Measurements from ENCODE around the gene AMHR2. TPM values are rescaled to one million over a fixed set of nuclear protein-coding genes. Genes with fewer than 3 reads are reported as not detected.
"Not testable (repeated sequence)": the region's sequence is repeated elsewhere in the genome, so short reads cannot be mapped to it uniquely, and the experiment has no call there.

The AMHR2 gene
- total RNA-seq: 0.46 TPM
- long read RNA-seq, partial matches to known transcripts: 0 of 2 reads
- long read RNA-seq, other reads (novel, unspliced or antisense): 2 of 2 reads

DNA sequence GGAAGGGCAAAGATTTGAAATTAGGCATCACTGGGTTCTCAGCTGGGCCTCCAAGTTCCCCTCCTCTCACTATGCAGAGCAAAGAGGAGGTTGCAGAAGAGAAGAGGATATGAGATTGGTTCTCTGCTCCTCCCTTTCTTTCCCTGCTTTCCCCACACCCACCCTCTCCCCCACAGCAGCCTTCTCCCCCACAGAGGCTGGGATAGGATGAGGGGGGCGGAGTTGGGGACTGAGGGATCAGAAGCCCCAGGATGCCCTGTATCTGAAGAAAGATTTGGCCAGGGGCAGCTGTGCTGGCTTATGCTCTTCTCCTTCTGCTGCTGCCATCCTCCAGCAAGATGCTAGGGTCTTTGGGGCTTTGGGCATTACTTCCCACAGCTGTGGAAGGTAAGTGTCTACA, at the start of gene AMHR2:
Gene AMHR2 (plus strand): TSS at position 259 of the 400 bp plus-strand sequence. CDS start 80 bp downstream, at position 339.
- no peak within 1 kb of the TSS for H3K4me3 ChIP-seq
- TF ChIP-seq, protein P1, sequence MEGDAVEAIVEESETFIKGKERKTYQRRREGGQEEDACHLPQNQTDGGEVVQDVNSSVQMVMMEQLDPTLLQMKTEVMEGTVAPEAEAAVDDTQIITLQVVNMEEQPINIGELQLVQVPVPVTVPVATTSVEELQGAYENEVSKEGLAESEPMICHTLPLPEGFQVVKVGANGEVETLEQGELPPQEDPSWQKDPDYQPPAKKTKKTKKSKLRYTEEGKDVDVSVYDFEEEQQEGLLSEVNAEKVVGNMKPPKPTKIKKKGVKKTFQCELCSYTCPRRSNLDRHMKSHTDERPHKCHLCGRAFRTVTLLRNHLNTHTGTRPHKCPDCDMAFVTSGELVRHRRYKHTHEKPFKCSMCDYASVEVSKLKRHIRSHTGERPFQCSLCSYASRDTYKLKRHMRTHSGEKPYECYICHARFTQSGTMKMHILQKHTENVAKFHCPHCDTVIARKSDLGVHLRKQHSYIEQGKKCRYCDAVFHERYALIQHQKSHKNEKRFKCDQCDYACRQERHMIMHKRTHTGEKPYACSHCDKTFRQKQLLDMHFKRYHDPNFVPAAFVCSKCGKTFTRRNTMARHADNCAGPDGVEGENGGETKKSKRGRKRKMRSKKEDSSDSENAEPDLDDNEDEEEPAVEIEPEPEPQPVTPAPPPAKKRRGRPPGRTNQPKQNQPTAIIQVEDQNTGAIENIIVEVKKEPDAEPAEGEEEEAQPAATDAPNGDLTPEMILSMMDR (IDR thresholded peaks at IDR 0.05): no peak
- DNase-seq (no peak), ATAC-seq (no peak)
- no peaks in the 10 kb centered on the region for H3K36me3 ChIP-seq
- H3K27ac ChIP-seq: no peak within 1 kb of the TSS
- H3K9me3 ChIP-seq: no peaks in the 10 kb centered on the region
- H3K27me3 ChIP-seq: no peaks in the 10 kb centered on the region
- peaks cover 3% of the 10 kb centered on the region for H3K4me1 ChIP-seq
- intact Hi-C loops (cut with DNase I): loop anchor here (5.0 kb wide), 1 partner anchor 71 kb away; no protein-coding TSS in a partner anchor

DNA sequence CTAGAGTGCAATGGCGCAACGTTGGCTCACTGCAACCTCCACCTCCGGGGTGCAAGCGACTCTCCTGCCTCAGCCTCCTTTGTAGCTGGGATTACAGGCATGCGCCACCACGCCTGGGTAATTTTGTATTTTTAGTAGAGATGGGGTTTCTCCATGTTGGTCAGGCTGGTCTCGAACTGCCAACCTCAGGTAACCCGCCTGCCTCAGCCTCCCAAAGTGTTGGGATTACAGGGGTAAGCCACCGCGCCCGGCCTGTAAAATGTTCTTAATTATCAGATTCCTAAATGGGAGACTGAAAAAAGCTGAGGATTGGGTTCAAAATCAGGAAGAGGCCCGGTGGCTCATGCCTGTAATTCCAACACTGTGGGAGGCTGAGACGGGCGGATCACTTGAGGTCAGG, 49.4 kb upstream of the AMHR2 start:
- ATAC-seq; H3K9me3 ChIP-seq; intact Hi-C loops (cut with DNase I); H3K4me3 ChIP-seq; H3K36me3 ChIP-seq; H3K27me3 ChIP-seq; DNase-seq: not testable (repeated sequence)
- Histone ChIP-seq H3K4me1 (peaks cover 33% of the 10 kb centered on the region), H3K27ac (peak overlapping the region; percentile 55)

DNA sequence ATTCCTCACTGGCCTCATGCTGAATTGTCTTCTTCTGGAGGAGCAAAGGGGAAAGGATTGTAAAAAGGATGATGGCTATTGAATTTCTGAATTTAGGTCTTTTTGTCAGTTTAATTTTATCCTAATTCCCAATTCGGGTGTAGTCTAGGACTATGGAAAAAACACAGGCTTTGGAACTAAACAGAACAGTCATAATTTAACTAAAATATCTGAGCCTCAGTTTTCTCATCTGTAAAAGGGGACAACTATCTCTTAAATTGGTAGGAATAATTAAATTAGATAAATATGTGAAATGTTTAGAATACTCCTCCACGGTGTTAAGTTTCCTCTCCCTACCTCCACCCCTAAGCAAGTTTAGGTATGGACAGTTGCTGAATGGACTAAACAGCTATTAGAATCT, 46.9 kb upstream of the AMHR2 start:
- Histone ChIP-seq H3K4me1 (peaks cover 22% of the 10 kb centered on the region), H3K9me3 (no peaks in the 10 kb centered on the region), H3K36me3 (peaks cover 3% of the 10 kb centered on the region), H3K27ac (no peak overlapping the region), H3K27me3 (no peaks in the 10 kb centered on the region), H3K4me3 (no peak overlapping the region)
- intact Hi-C loops (cut with DNase I): no loop called here
- TF ChIP-seq, protein P1 (IDR thresholded peaks at IDR 0.05): no peak
- ATAC-seq (no peak), DNase-seq (no peak)

DNA sequence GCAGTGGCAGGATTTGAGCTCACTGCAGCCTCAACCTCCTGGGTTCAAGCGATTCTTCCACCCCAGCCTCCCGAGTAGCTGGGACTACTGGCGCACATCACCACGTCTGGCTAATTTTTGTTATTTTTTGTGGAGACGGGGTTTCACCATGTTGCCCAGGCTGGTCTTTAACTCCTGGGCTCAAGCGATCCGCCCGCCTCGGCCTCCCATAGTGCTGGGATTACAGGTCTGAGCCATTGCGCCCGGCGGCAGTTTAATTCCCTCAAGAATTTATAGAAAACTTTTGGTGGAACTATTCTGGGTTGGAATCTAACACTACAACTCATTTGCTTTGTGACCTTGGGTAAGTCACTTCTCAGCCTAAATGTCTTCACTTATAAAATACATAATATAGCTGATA, 45.4 kb upstream of the AMHR2 start:
- Histone ChIP-seq H3K9me3 (no peaks in the 10 kb centered on the region), H3K4me1 (peaks cover 32% of the 10 kb centered on the region), H3K4me3 (no peak overlapping the region), H3K27me3 (no peaks in the 10 kb centered on the region), H3K36me3 (peaks cover 17% of the 10 kb centered on the region), H3K27ac (peak overlapping the region; percentile 97)
- ATAC-seq (no peak), DNase-seq (no peak)
- intact Hi-C loops (cut with DNase I): no loop called here
- TF ChIP-seq, protein P1 (IDR thresholded peaks at IDR 0.05): no peak

DNA sequence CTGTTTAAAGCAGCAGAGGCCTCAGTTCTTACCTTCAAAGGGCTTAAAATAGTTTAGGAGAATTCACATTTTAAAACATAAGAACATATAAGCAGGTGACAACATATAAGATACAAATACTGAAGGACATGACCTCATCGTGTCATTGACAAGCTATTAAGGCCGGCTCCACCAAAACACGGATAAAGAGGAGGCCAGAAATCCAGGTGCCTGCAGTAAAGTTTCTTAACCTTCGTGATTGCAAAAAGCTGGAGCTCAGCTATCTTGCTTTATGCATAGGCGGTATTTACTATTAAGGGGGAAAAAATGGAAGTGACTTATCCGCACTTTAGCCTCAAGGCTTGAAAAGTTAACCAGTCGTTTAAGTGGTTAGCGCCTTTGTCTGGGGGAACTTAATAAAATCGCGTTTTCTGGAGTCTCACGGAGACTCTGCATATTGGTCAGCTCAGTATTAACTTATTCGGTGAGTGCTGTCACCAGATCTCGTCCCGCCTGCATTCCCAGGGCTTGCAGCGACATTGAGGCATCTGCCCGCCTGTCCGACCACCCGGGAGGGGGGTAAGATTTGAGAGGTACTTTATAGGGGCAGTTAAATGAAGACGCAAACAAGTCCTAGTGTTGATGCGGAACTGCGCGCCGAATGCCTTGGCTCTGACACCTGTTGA, 44.8 kb upstream of the AMHR2 start:
- H3K9me3 ChIP-seq: no peaks in the 10 kb centered on the region
- intact Hi-C loops (cut with DNase I): no loop called here
- peak overlapping the region; percentile 62 for H3K4me3 ChIP-seq
- TF ChIP-seq, protein P1 (IDR thresholded peaks at IDR 0.05): no peak
- H3K36me3 ChIP-seq: peaks cover 24% of the 10 kb centered on the region
- ATAC-seq (no peak), DNase-seq (no peak)
- H3K4me1 ChIP-seq: peaks cover 38% of the 10 kb centered on the region
- peak overlapping the region; percentile 97 for H3K27ac ChIP-seq
- H3K27me3 ChIP-seq: no peaks in the 10 kb centered on the region

DNA sequence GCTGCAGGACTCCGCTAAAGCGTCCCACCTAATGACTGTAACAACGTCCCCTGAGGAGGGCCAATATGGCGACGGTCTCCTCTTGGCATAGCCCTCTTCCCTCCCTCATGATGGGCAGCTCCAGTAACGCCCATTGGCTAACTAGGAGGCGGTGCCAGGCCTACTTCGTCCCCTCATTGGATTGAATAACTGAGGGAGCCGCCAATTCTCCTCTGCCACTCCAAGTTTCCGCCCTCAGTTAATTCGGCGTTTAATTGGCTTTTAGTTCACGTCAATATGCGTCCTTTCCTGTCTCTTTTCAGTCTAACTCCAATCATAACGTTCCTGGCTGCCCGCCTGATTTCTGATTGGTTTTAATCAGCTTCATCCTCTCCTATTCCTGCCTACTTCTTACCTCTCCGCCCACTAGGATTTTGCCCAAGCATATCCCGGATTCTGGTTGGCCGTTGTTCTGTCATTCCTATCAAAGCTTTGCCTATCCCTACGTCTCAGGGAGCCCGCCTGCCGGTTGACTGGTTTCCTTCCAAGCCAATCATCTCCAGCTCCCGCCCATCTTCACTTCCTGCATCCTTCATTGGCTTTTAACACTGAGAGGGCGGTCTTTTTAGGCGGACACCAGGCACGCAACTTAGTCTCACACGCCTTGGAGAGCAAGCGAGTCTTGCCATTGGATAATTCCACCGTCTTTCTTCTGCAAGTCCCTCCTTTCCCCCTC, 44.1 kb upstream of the AMHR2 start:
- peaks cover 31% of the 10 kb centered on the region for H3K36me3 ChIP-seq
- intact Hi-C loops (cut with DNase I): no loop called here
- peak; percentile 96 for DNase-seq
- peak overlapping the region; percentile 97 for H3K27ac ChIP-seq
- H3K4me3 ChIP-seq: peak overlapping the region; percentile 62
- TF ChIP-seq, protein P1 (IDR thresholded peaks at IDR 0.05): no peak
- peak; percentile 75 for ATAC-seq
- H3K27me3 ChIP-seq: no peaks in the 10 kb centered on the region
- H3K9me3 ChIP-seq: no peaks in the 10 kb centered on the region
- H3K4me1 ChIP-seq: peaks cover 45% of the 10 kb centered on the region
